Stimulated activated naive CD8-positive, alpha-beta T cell treated with anti-CD3 and anti-CD28 coated beads, Interleukin-15, amount 100 ng/mL, for 72 hours (primary cell): ENCODE data around the gene ARL14EP.

Experiments used
- ATAC-seq: fragments of 150-1000 bp; cut with Tn5 transposase; 2 replicates; pipeline ENCODE4 v1.10.0; 2021; ENCODE audit warnings: mild to moderate bottlenecking, moderate library complexity
- DNase-seq, 2 donors: peaks; one replicate each; pipeline ENCODE4 v3.0.0; 2021 to 2022
- H3K27ac Mint-ChIP-seq, 2 donors: one replicate each; pipeline ENCODE4 v1.8.0; 2022; ENCODE audit warnings: mild to moderate bottlenecking in 2 of 2, mixed read lengths in 2 of 2, moderate library complexity in 2 of 2
- H3K27me3 Mint-ChIP-seq: one replicate; pipeline ENCODE4 v1.8.0; 2022; ENCODE audit warnings: mixed read lengths
- H3K4me1 Mint-ChIP-seq: one replicate; pipeline ENCODE4 v1.8.0; 2022; ENCODE audit warnings: mild to moderate bottlenecking, mixed read lengths
- H3K4me3 Mint-ChIP-seq, 2 donors: one replicate each; pipeline ENCODE4 v1.8.0; 2022; ENCODE audit warnings: mild to moderate bottlenecking in 2 of 2, mixed read lengths in 2 of 2, moderate library complexity in 1 of 2
- H3K9me3 Mint-ChIP-seq, 2 donors: one replicate each; pipeline ENCODE4 v1.8.0; 2022; ENCODE audit warnings: mixed read lengths in 2 of 2

Gene ARL14EP

DNA sequence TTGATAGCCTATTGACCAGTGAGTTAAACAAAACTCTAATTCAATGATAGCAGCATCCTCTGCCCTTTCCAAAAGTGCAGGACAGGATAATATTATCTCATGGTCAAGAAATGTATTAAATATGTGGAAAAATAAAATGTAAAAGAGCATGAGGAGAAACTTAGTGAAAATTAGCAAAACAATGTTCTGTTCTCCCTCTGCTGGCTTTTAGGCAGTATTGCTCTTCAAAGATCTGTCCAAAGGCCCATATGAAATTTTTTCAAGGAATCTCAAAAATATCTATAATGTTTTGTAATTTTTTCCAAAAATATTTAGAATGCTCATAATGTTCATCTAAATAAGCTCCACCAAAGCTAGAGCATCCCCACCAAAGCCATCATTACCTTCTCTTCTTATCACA is 8.3 kb upstream of the ARL14EP start:
- Mint-ChIP-seq H3K4me3 (no peak overlapping the region), H3K27me3 (peaks cover 7% of the 10 kb centered on the region), H3K27ac (no peak overlapping the region), H3K9me3 (peaks cover 0 to 6% of the 10 kb centered on the region in 2 donors), H3K4me1 (peaks cover 10% of the 10 kb centered on the region)
- no peak for DNase-seq
- ATAC-seq, result no peak

GRCh38 chr11:30316237-30316636 is 6.7 kb upstream of the ARL14EP start:
- Mint-ChIP-seq H3K27ac (no peak overlapping the region), H3K4me1 (peaks cover 10% of the 10 kb centered on the region), H3K9me3 (peaks cover 0 to 1% of the 10 kb centered on the region in 2 donors), H3K27me3 (peaks cover 15% of the 10 kb centered on the region), H3K4me3 (no peak overlapping the region)
- no peak for DNase-seq
- ATAC-seq, result no peak

- DNase-seq, result no peak
- no peak for ATAC-seq
- peak overlapping the region in 1 of 2 donors; percentile 23 for H3K27ac Mint-ChIP-seq
- H3K4me3 Mint-ChIP-seq, result no peak overlapping the region
- H3K27me3 Mint-ChIP-seq, result peaks cover 15% of the 10 kb centered on the region
- H3K9me3 Mint-ChIP-seq, result no peaks in the 10 kb centered on the region
- peaks cover 13% of the 10 kb centered on the region for H3K4me1 Mint-ChIP-seq
Observed at GRCh38 chr11:30317030-30317429, 5.9 kb upstream of the ARL14EP start.

- H3K9me3 Mint-ChIP-seq, result no peaks in the 10 kb centered on the region
- ATAC-seq, result no peak
- no peak for DNase-seq
- H3K27ac Mint-ChIP-seq, result no peak overlapping the region
- H3K4me1 Mint-ChIP-seq, result peaks cover 36% of the 10 kb centered on the region
- no peak overlapping the region for H3K4me3 Mint-ChIP-seq
- H3K27me3 Mint-ChIP-seq, result peaks cover 9% of the 10 kb centered on the region
Observed at GRCh38 chr11:30321321-30321720, 1.6 kb upstream of the ARL14EP start.

DNA sequence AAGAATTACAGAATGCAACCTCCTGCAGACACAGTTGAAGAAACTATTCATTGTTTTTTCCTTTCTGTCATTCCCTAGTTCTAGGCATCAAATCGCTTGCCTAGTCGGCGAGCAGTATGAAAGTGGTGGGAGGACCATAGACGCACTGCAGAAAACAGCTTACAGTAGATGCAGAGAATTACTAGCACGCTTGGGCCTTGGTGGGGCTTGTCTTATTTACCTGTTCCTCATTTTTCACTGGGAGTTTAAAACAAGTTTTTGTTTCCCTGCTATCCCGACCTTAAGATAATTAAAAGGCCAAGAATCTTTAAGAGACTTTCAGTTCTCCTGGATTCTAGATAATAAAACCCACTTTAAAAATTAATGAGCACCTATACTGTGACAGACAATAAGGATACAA is 713 bp upstream of the ARL14EP start:
- peaks cover 9% of the 10 kb centered on the region for H3K27me3 Mint-ChIP-seq
- H3K4me1 Mint-ChIP-seq, result peaks cover 39% of the 10 kb centered on the region
- DNase-seq (no peak), ATAC-seq (no peak)
- peak overlapping the region; percentile 92 to 99 for H3K4me3 Mint-ChIP-seq
- H3K27ac Mint-ChIP-seq, result peak overlapping the region; percentile 100
- H3K9me3 Mint-ChIP-seq, result no peaks in the 10 kb centered on the region

- peak overlapping the region; percentile 1 to 92 for H3K27ac Mint-ChIP-seq
- no peaks in the 10 kb centered on the region for H3K9me3 Mint-ChIP-seq
- peaks cover 44% of the 10 kb centered on the region for H3K4me1 Mint-ChIP-seq
- H3K27me3 Mint-ChIP-seq, result no peaks in the 10 kb centered on the region
- peak overlapping the region; percentile 26 to 72 for H3K4me3 Mint-ChIP-seq
- ATAC-seq, result no peak
- DNase-seq, result no peak
Observed at GRCh38 chr11:30326114-30326778, 3.3 kb downstream of the ARL14EP start.

DNA sequence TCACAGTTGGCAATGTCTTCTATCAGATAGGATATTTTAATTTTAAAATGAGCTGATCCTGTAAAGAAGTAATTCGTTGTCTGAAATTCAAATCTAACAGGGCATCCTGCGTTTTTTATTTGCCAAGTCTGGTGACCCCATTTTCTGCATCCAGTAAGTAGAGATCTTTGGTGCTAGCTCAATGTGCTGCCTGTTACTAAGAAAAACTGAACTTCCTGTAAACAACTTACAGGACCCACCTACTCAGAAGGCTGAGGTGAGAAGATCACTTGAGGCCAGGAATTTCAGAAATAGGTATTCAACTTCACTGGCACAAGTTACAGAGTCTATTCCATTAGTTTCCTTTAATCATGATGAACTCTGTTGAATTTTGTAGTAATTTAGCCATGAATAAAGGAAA is 4.0 kb downstream of the ARL14EP start:
- Mint-ChIP-seq H3K4me1 (peaks cover 41% of the 10 kb centered on the region), H3K4me3 (peak overlapping the region in 1 of 2 donors; percentile 72), H3K9me3 (no peaks in the 10 kb centered on the region), H3K27ac (peak overlapping the region in 1 of 2 donors; percentile 92), H3K27me3 (no peaks in the 10 kb centered on the region)
- DNase-seq (no peak), ATAC-seq (no peak)

- Mint-ChIP-seq H3K9me3 (no peaks in the 10 kb centered on the region), H3K27ac (no peak overlapping the region), H3K4me3 (peak overlapping the region in 1 of 2 donors; percentile 32), H3K27me3 (no peaks in the 10 kb centered on the region), H3K4me1 (peaks cover 38% of the 10 kb centered on the region)
- ATAC-seq (no peak), DNase-seq (no peak)
Observed at GRCh38 chr11:30328681-30329080, 5.8 kb downstream of the ARL14EP start.

GRCh38 chr11:30329150-30329940 is 6.4 kb downstream of the ARL14EP start:
- Mint-ChIP-seq H3K4me3 (no peak overlapping the region), H3K27me3 (no peaks in the 10 kb centered on the region), H3K9me3 (no peaks in the 10 kb centered on the region), H3K4me1 (peaks cover 37% of the 10 kb centered on the region), H3K27ac (no peak overlapping the region)
- DNase-seq (no peak), ATAC-seq (peak; percentile 70)

- Mint-ChIP-seq H3K9me3 (no peaks in the 10 kb centered on the region), H3K4me3 (no peak overlapping the region), H3K27ac (peak overlapping the region in 1 of 2 donors; percentile 85), H3K4me1 (peaks cover 9% of the 10 kb centered on the region), H3K27me3 (no peaks in the 10 kb centered on the region)
- DNase-seq (no peak), ATAC-seq (no peak)
Observed at GRCh38 chr11:30333405-30333804, 10.5 kb downstream of the ARL14EP start.

- H3K9me3 Mint-ChIP-seq, result no peaks in the 10 kb centered on the region
- H3K27ac Mint-ChIP-seq, result peak overlapping the region in 1 of 2 donors; percentile 66
- peaks cover 6% of the 10 kb centered on the region for H3K4me1 Mint-ChIP-seq
- no peaks in the 10 kb centered on the region for H3K27me3 Mint-ChIP-seq
- no peak overlapping the region for H3K4me3 Mint-ChIP-seq
- ATAC-seq (no peak), DNase-seq (no peak)
Observed at GRCh38 chr11:30342736-30343166, 19.8 kb downstream of the ARL14EP start.

- no peaks in the 10 kb centered on the region for H3K27me3 Mint-ChIP-seq
- H3K27ac Mint-ChIP-seq, result no peak overlapping the region
- no peaks in the 10 kb centered on the region for H3K9me3 Mint-ChIP-seq
- DNase-seq (no peak), ATAC-seq (no peak)
- peaks cover 13% of the 10 kb centered on the region for H3K4me1 Mint-ChIP-seq
- H3K4me3 Mint-ChIP-seq, result no peak overlapping the region
Observed at GRCh38 chr11:30344085-30344484, 21.2 kb downstream of the ARL14EP start.

DNA sequence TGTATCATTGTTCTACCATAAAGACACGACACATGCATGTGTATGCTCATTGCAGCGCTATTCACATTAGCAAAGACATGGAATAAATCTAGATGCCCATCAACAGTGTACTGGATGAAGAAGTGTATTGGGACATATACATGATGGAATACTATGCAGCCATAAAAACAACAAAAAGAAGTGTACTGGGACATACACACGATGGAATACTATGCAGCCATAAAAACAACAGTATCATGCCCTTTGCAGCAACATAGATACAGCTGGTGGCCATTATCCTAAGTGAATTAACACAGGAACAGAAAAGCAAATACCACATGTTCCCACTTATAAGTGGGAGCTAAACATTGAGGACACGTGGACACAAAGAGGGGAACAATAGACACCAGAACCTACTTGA is 22.7 kb downstream of the ARL14EP start:
- ATAC-seq (no peak), DNase-seq (no peak)
- no peaks in the 10 kb centered on the region for H3K27me3 Mint-ChIP-seq
- H3K9me3 Mint-ChIP-seq, result no peaks in the 10 kb centered on the region
- peaks cover 20% of the 10 kb centered on the region for H3K4me1 Mint-ChIP-seq
- H3K27ac Mint-ChIP-seq, result no peak overlapping the region
- no peak overlapping the region for H3K4me3 Mint-ChIP-seq

- no peaks in the 10 kb centered on the region for H3K27me3 Mint-ChIP-seq
- peaks cover 20% of the 10 kb centered on the region for H3K4me1 Mint-ChIP-seq
- no peak overlapping the region for H3K4me3 Mint-ChIP-seq
- no peaks in the 10 kb centered on the region for H3K9me3 Mint-ChIP-seq
- ATAC-seq (no peak), DNase-seq (no peak)
- no peak overlapping the region for H3K27ac Mint-ChIP-seq
Observed at GRCh38 chr11:30346068-30346688, 23.3 kb downstream of the ARL14EP start.

- ATAC-seq, result no peak
- peaks cover 15% of the 10 kb centered on the region for H3K27me3 Mint-ChIP-seq
- H3K27ac Mint-ChIP-seq, result no peak overlapping the region
- DNase-seq, result no peak
- no peak overlapping the region for H3K4me3 Mint-ChIP-seq
- H3K4me1 Mint-ChIP-seq, result peaks cover 15% of the 10 kb centered on the region
- no peaks in the 10 kb centered on the region for H3K9me3 Mint-ChIP-seq
Observed at GRCh38 chr11:30348035-30348434, 25.1 kb downstream of the ARL14EP start.

GRCh38 chr11:30349885-30350284 is 27.0 kb downstream of the ARL14EP start:
- no peak for DNase-seq
- no peak for ATAC-seq
- H3K27me3 Mint-ChIP-seq, result peaks cover 15% of the 10 kb centered on the region
- H3K27ac Mint-ChIP-seq, result no peak overlapping the region
- no peaks in the 10 kb centered on the region for H3K9me3 Mint-ChIP-seq
- no peak overlapping the region for H3K4me3 Mint-ChIP-seq
- peaks cover 15% of the 10 kb centered on the region for H3K4me1 Mint-ChIP-seq
